Transverse colon (tissue), 4 donors: ENCODE data around the gene TAPT1. TPM values are rescaled to one million over a fixed set of nuclear protein-coding genes. Genes with fewer than 3 reads are reported as not detected.

Experiments
- DNase-seq: peaks from one replicate; pipeline ENCODE4 v3.0.0-alpha.2; 2019
- H3K27ac ChIP-seq, 4 donors: fragments of 200-600 bp; sonication (generic); 2 replicates each; pipeline ENCODE4 v1.5.1; 2016 to 2018; ENCODE audit warnings: inconsistent platforms in 4 of 4
- H3K27me3 ChIP-seq: fragments of 200-600 bp; sonication (generic); 2 replicates; pipeline ENCODE4 v1.5.1; 2017; ENCODE audit warnings: inconsistent platforms
- H3K36me3 ChIP-seq, 4 donors: fragments of 200-600 bp; sonication (generic); 2 replicates each; pipeline ENCODE4 v1.5.1; 2017 to 2019; ENCODE audit warnings: inconsistent platforms in 4 of 4
- H3K4me1 ChIP-seq, 4 donors: fragments of 200-600 bp; sonication (generic); 2 replicates each; pipeline ENCODE4 v1.5.1; 2017 to 2020; ENCODE audit warnings: inconsistent platforms in 4 of 4
- H3K4me3 ChIP-seq, 4 donors: fragments of 200-600 bp; sonication (generic); 1 replicate in 1 of 4; 2 replicates in 3 of 4; pipeline versions ENCODE4 v1.5.1 to v1.6.1; 2017 to 2019; ENCODE audit warnings: inconsistent platforms in 4 of 4
- H3K9me3 ChIP-seq, 2 donors: fragments of 200-600 bp; sonication (generic); 2 replicates each; pipeline ENCODE4 v1.5.1; 2017 to 2019; ENCODE audit warnings: inconsistent platforms in 2 of 2
- CTCF ChIP-seq, 5 experiments: fragments of 200-600 bp in 3 of 5; fragments of 450-650 bp in 2 of 5; sonication (generic) in 3 of 5; IDR thresholded peaks; 1 replicate in 2 of 5; 2 replicates in 3 of 5; pipeline ENCODE4 v1.5.1; 2016 to 2017; ENCODE audit warnings: antibody characterized with exemption in 5 of 5, inconsistent platforms in 3 of 5, mild to moderate bottlenecking in 2 of 5, moderate library complexity in 1 of 5
- EP300 ChIP-seq: sonication (generic); formaldehyde crosslinking; IDR thresholded peaks from one replicate; pipeline ENCODE4 v1.6.1; 2017; ENCODE audit warnings: antibody characterized with exemption, low read depth
- POLR2A ChIP-seq: fragments of 450-650 bp; IDR thresholded peaks from one replicate; pipeline ENCODE4 v1.6.1; 2016; ENCODE audit warnings: antibody characterized with exemption, mild to moderate bottlenecking, moderate library complexity
- POLR2AphosphoS5 ChIP-seq, 3 donors: sonication (generic); formaldehyde crosslinking; IDR thresholded peaks; one replicate each; pipeline ENCODE4 v1.6.1; 2016; ENCODE audit warnings: antibody characterized with exemption in 3 of 3
- WGBS, 2 donors: methylation state at CpG; one replicate each; pipeline ENCODE4 v1.1.5; 2018; ENCODE audit warnings: low coverage in 1 of 2; 5-methylcytosine and 5-hydroxymethylcytosine counted together
- in situ Hi-C, 4 donors: fragments of 200-750 bp; cut with MboI; loops; one replicate each; pipeline versions ENCODE4 v1.15.0 to v1.15.1; 2017; ENCODE audit warnings: low sequenced_read_pairs in 3 of 4, low pct_ligation_motif_present in 1 of 4, low pct_unique_long_range_greater_than_20kb in 1 of 4
- intact Hi-C: fragments of 100-400 bp; cut with DNase I; formaldehyde crosslinking; loops from one replicate; pipeline ENCODE4 v1.15.1; 2023; ENCODE audit warnings: low total_unique reads
- total RNA-seq, 4 donors: library from RNA; depleted of rRNA; stranded (reverse); fragments of >200 nt; gene quantifications; one replicate each; pipeline ENCODE4 v1.1.0, GENCODE V29; 2016

Gene TAPT1
- total RNA-seq, 4 donors from 2014 or later: 21.5 to 54.6 (median 29.8) TPM

- H3K4me3 ChIP-seq: no peak overlapping the region
- no peaks in the 10 kb centered on the region for H3K36me3 ChIP-seq
- intact Hi-C loops (no loop called here), in situ Hi-C loops (no loop called here)
- no peaks in the 10 kb centered on the region for H3K27me3 ChIP-seq
- 74% methylated on average over 4 of the region's 4 CpGs; no CpG with 5 or more reads in 1 of the 2 donors for WGBS, 2 donors
- no peaks in the 10 kb centered on the region for H3K9me3 ChIP-seq
- DNase-seq: no peak
- H3K4me1 ChIP-seq: peaks cover 0 to 9% (median 3%) of the 10 kb centered on the region in 4 donors
- no peak overlapping the region for H3K27ac ChIP-seq
- no peak for TF ChIP-seq CTCF (IDR thresholded peaks at IDR 0.05)
- no peak for TF ChIP-seq POLR2A
- no peak for TF ChIP-seq EP300
- TF ChIP-seq POLR2AphosphoS5 (IDR thresholded peaks at IDR 0.05): no peak
Measured at GRCh38 chr4:16120720-16121119, 105.6 kb downstream of the TAPT1 start.

GRCh38 chr4:16119981-16120380 lies 106.3 kb downstream of the TAPT1 start:
- Histone ChIP-seq H3K36me3 (no peaks in the 10 kb centered on the region), H3K9me3 (no peaks in the 10 kb centered on the region), H3K27ac (no peak overlapping the region), H3K4me3 (no peak overlapping the region), H3K4me1 (peaks cover 0 to 9% (median 3%) of the 10 kb centered on the region in 4 donors), H3K27me3 (no peaks in the 10 kb centered on the region)
- TF ChIP-seq POLR2A (no peak), POLR2AphosphoS5 (IDR thresholded peaks at IDR 0.05) (no peak), CTCF (IDR thresholded peaks at IDR 0.05) (no peak), EP300 (no peak)
- in situ Hi-C loops (no loop called here), intact Hi-C loops (no loop called here)
- WGBS, 2 donors: 87 to 89% methylated on average over 3 to 4 of the region's 4 CpGs
- DNase-seq: no peak

GRCh38 chr4:16118090-16118489 lies 108.2 kb downstream of the TAPT1 start:
- H3K9me3 ChIP-seq: no peaks in the 10 kb centered on the region
- H3K4me1 ChIP-seq: no peaks in the 10 kb centered on the region
- no peaks in the 10 kb centered on the region for H3K36me3 ChIP-seq
- in situ Hi-C loops: no loop called here
- H3K4me3 ChIP-seq: no peak overlapping the region
- DNase-seq: no peak
- no peak for TF ChIP-seq CTCF (IDR thresholded peaks at IDR 0.05)
- H3K27me3 ChIP-seq: no peaks in the 10 kb centered on the region
- 65 to 82% methylated on average over 2 of the region's 2 CpGs for WGBS, 2 donors
- no peak overlapping the region for H3K27ac ChIP-seq
- intact Hi-C loops: no loop called here

- Histone ChIP-seq H3K4me3 (no peak overlapping the region), H3K4me1 (no peaks in the 10 kb centered on the region), H3K9me3 (no peaks in the 10 kb centered on the region), H3K27me3 (no peaks in the 10 kb centered on the region), H3K36me3 (no peaks in the 10 kb centered on the region), H3K27ac (no peak overlapping the region)
- in situ Hi-C loops: no loop called here
- intact Hi-C loops: no loop called here
- WGBS, 2 donors: 78 to 83% methylated on average over 4 to 5 of the region's 5 CpGs
- no peak for TF ChIP-seq POLR2AphosphoS5 (IDR thresholded peaks at IDR 0.05)
- TF ChIP-seq EP300: no peak
- no peak for TF ChIP-seq POLR2A
- TF ChIP-seq CTCF (IDR thresholded peaks at IDR 0.05): no peak
- DNase-seq: no peak
Measured at GRCh38 chr4:16117164-16117563, 109.1 kb downstream of the TAPT1 start.
